NCI-H510A treated with DMSO at 0.1 percent for 48 hours (cell line): ENCODE measurements around the gene FAM98C.
"Not testable (repeated sequence)": the region's sequence is repeated elsewhere in the genome, so short reads cannot be mapped to it uniquely, and the experiment has no call there.

Experiments used
- DNase-seq: peaks from one replicate; lab custom pipeline; 2025; lab: John Stamatoyannopoulos, UW

The FAM98C gene

GRCh38 chr19:38399081-38399480 is 3.8 kb upstream of the FAM98C start:
- DNase-seq: no peak

GRCh38 chr19:38399537-38399936 is 3.4 kb upstream of the FAM98C start:
- DNase-seq: no peak

- no peak for DNase-seq
Observed at GRCh38 chr19:38400361-38400760, 2.5 kb upstream of the FAM98C start.

GRCh38 chr19:38401148-38401547 is 1.7 kb upstream of the FAM98C start:
- DNase-seq: no peak

- no peak for DNase-seq
Observed at GRCh38 chr19:38402623-38402966, 298 bp upstream of the FAM98C start.

- DNase-seq: no peak
Observed at GRCh38 chr19:38404858-38405257, 2.0 kb downstream of the FAM98C start.

GRCh38 chr19:38405276-38405675 is 2.4 kb downstream of the FAM98C start:
- DNase-seq: no peak

GRCh38 chr19:38409631-38410133 is 6.8 kb downstream of the FAM98C start:
- no peak for DNase-seq

GRCh38 chr19:38410407-38410806 is 7.5 kb downstream of the FAM98C start:
- DNase-seq: not testable (repeated sequence)

GRCh38 chr19:38411041-38411712 is 8.3 kb downstream of the FAM98C start:
- no peak for DNase-seq

- DNase-seq: not testable (repeated sequence)
Observed at GRCh38 chr19:38411898-38412297, 9.0 kb downstream of the FAM98C start.

GRCh38 chr19:38412491-38412890 is 9.6 kb downstream of the FAM98C start:
- DNase-seq: no peak

- DNase-seq: no peak
Observed at GRCh38 chr19:38412961-38413360, 10.1 kb downstream of the FAM98C start.

- no peak for DNase-seq
Observed at GRCh38 chr19:38413416-38413815, 10.5 kb downstream of the FAM98C start.

GRCh38 chr19:38417146-38417543 is 14.3 kb downstream of the FAM98C start:
- DNase-seq: no peak

GRCh38 chr19:38417544-38418506 is 14.9 kb downstream of the FAM98C start:
- peak; percentile 34 for DNase-seq

GRCh38 chr19:38420935-38421334 is 18.0 kb downstream of the FAM98C start:
- DNase-seq: no peak

GRCh38 chr19:38421856-38422255 is 19.0 kb downstream of the FAM98C start:
- DNase-seq: no peak

- no peak for DNase-seq
Observed at GRCh38 chr19:38422438-38422837, 19.5 kb downstream of the FAM98C start.

- DNase-seq: no peak
Observed at GRCh38 chr19:38424272-38424671, 21.4 kb downstream of the FAM98C start.

GRCh38 chr19:38425222-38425809 is 22.4 kb downstream of the FAM98C start:
- no peak for DNase-seq

- DNase-seq: no peak
Observed at GRCh38 chr19:38425810-38426466, 23.0 kb downstream of the FAM98C start, which contains the start of gene RASGRP4. RASGRP4 (minus strand) TSS chr19:38426219; CDS start chr19:38426091, 128 bp downstream.
